ENCODE data around the gene ADAMTS16.

ADAMTS16 gene

GRCh38 chr5:5351288-5351979, 211.3 kb downstream of the ADAMTS16 start:
- DNase-seq: no peak

- no peak for DNase-seq
Measured at GRCh38 chr5:5352675-5353074, 212.5 kb downstream of the ADAMTS16 start.

- peak; percentile 5 for DNase-seq
Measured at GRCh38 chr5:5353681-5354080, 213.6 kb downstream of the ADAMTS16 start.

GRCh38 chr5:5356765-5357164, 216.6 kb downstream of the ADAMTS16 start:
- DNase-seq: no peak

GRCh38 chr5:5359618-5360017, 219.5 kb downstream of the ADAMTS16 start:
- DNase-seq: no peak

GRCh38 chr5:5360363-5360940, 220.3 kb downstream of the ADAMTS16 start:
- DNase-seq: no peak

GRCh38 chr5:5360941-5361520, 220.9 kb downstream of the ADAMTS16 start:
- DNase-seq: no peak

- DNase-seq: no peak
Measured at GRCh38 chr5:5363045-5363444, 222.9 kb downstream of the ADAMTS16 start.

GRCh38 chr5:5364932-5365331, 224.8 kb downstream of the ADAMTS16 start:
- DNase-seq: no peak

- no peak for DNase-seq
Measured at GRCh38 chr5:5367739-5368138, 227.6 kb downstream of the ADAMTS16 start.

- no peak for DNase-seq
Measured at GRCh38 chr5:5369051-5369605, 229.0 kb downstream of the ADAMTS16 start.

Measured in NCI-H1417 treated with DMSO at 0.1 percent for 48 hours (cell line).